Urinary bladder (tissue), 4 donors: ENCODE data around the gene HTR2A. TPM values are rescaled to one million over a fixed set of nuclear protein-coding genes. Genes with fewer than 3 reads are reported as not detected.
A peak's percentile ranks its signal among the peaks of the same experiment; 100 is the strongest.
"Not testable (repeated sequence)": the region's sequence is repeated elsewhere in the genome, so short reads cannot be mapped to it uniquely, and the experiment has no call there.

ENCODE experiments used
- DNase-seq: peaks from one replicate; pipeline ENCODE4 v3.0.0-alpha.2; 2015; ENCODE audit errors: extremely low spot score
- H3K27ac ChIP-seq: one replicate; pipeline ENCODE4 v1.5.1; 2013; ENCODE audit warnings: low read depth, mild to moderate bottlenecking, moderate library complexity
- H3K36me3 ChIP-seq: one replicate; pipeline ENCODE4 v1.6.1; 2013; ENCODE audit warnings: mild to moderate bottlenecking, moderate library complexity; ENCODE audit not compliant: insufficient read depth
- H3K4me1 ChIP-seq: one replicate; pipeline ENCODE4 v1.6.1; 2013; ENCODE audit warnings: mild to moderate bottlenecking, moderate library complexity; ENCODE audit not compliant: insufficient read depth
- H3K4me3 ChIP-seq: one replicate; pipeline ENCODE4 v1.5.1; 2013; ENCODE audit warnings: low read depth, low read length
- WGBS: extraction: QIAGEN DNeasy Blood & Tissue Kit; methylation state at CpG from one replicate; pipeline ENCODE4 v1.1.7; 2013; 5-methylcytosine and 5-hydroxymethylcytosine counted together
- polyA plus RNA-seq: library from polyadenylated mRNA; stranded (reverse); fragments of 200-250 nt; gene quantifications from one replicate; pipeline ENCODE4 v1.2.3, GENCODE V29; 2013
- total RNA-seq: library from RNA; depleted of rRNA; stranded (reverse); fragments of >200 nt; gene quantifications from one replicate; pipeline ENCODE4 v1.2.3, GENCODE V29; 2014
- donor health status: healthy with polysubstance abuse.
- donor health status: healthy.

The HTR2A gene
- total and polyA plus RNA-seq, 2 donors: 0.49 to 4.8 TPM

GRCh38 chr13:46817838-46818476 is 78.9 kb downstream of the HTR2A start:
- Histone ChIP-seq H3K36me3 (no peaks in the 10 kb centered on the region), H3K4me1 (no peaks in the 10 kb centered on the region), H3K4me3 (no peak overlapping the region), H3K27ac (no peak overlapping the region)
- 88% methylated on average over 13 of the region's 13 CpGs for WGBS
- DNase-seq: no peak

- no peaks in the 10 kb centered on the region for H3K4me1 ChIP-seq
- no peaks in the 10 kb centered on the region for H3K36me3 ChIP-seq
- no peak overlapping the region for H3K27ac ChIP-seq
- 64% methylated on average over 1 of the region's 1 CpG for WGBS
- no peak for DNase-seq
- H3K4me3 ChIP-seq: no peak overlapping the region
Observed at GRCh38 chr13:46817095-46817494, 79.8 kb downstream of the HTR2A start.

- no peaks in the 10 kb centered on the region for H3K4me1 ChIP-seq
- H3K27ac ChIP-seq: no peak overlapping the region
- 93% methylated on average over 1 of the region's 1 CpG for WGBS
- no peak overlapping the region for H3K4me3 ChIP-seq
- H3K36me3 ChIP-seq: no peaks in the 10 kb centered on the region
- no peak for DNase-seq
Observed at GRCh38 chr13:46816371-46816770, 80.5 kb downstream of the HTR2A start.

GRCh38 chr13:46812301-46812797 is 84.5 kb downstream of the HTR2A start:
- H3K36me3 ChIP-seq: no peaks in the 10 kb centered on the region
- no peak overlapping the region for H3K27ac ChIP-seq
- no peaks in the 10 kb centered on the region for H3K4me1 ChIP-seq
- no peak overlapping the region for H3K4me3 ChIP-seq
- DNase-seq: no peak

- Histone ChIP-seq H3K36me3 (no peaks in the 10 kb centered on the region), H3K4me1 (no peaks in the 10 kb centered on the region), H3K27ac (no peak overlapping the region), H3K4me3 (no peak overlapping the region)
- WGBS: 74% methylated on average over 5 of the region's 5 CpGs
- no peak for DNase-seq
Observed at GRCh38 chr13:46810440-46810839, 86.4 kb downstream of the HTR2A start.

GRCh38 chr13:46804921-46805320 is 91.9 kb downstream of the HTR2A start:
- H3K4me3 ChIP-seq, H3K36me3 ChIP-seq, H3K27ac ChIP-seq, DNase-seq, H3K4me1 ChIP-seq: not testable (repeated sequence)
- 76% methylated on average over 1 of the region's 1 CpG for WGBS

- Histone ChIP-seq H3K36me3 (no peaks in the 10 kb centered on the region), H3K4me3 (no peak overlapping the region), H3K27ac (no peak overlapping the region), H3K4me1 (no peaks in the 10 kb centered on the region)
- WGBS: 96% methylated on average over 3 of the region's 3 CpGs
- DNase-seq: no peak
Observed at GRCh38 chr13:46804391-46804815, 92.5 kb downstream of the HTR2A start.

GRCh38 chr13:46803586-46803985 is 93.3 kb downstream of the HTR2A start:
- Histone ChIP-seq H3K27ac (no peak overlapping the region), H3K4me1 (no peaks in the 10 kb centered on the region), H3K36me3 (no peaks in the 10 kb centered on the region), H3K4me3 (no peak overlapping the region)
- WGBS: 94% methylated on average over 5 of the region's 5 CpGs
- DNase-seq: no peak

GRCh38 chr13:46801858-46802257 is 95.0 kb downstream of the HTR2A start:
- 50% methylated on average over 1 of the region's 1 CpG for WGBS
- no peak for DNase-seq
- Histone ChIP-seq H3K4me1 (no peaks in the 10 kb centered on the region), H3K4me3 (no peak overlapping the region), H3K27ac (no peak overlapping the region), H3K36me3 (no peaks in the 10 kb centered on the region)

GRCh38 chr13:46799139-46799538 is 97.7 kb downstream of the HTR2A start:
- Histone ChIP-seq H3K4me3 (no peak overlapping the region), H3K4me1 (no peaks in the 10 kb centered on the region), H3K27ac (no peak overlapping the region), H3K36me3 (no peaks in the 10 kb centered on the region)
- DNase-seq: no peak
- 91% methylated on average over 4 of the region's 4 CpGs for WGBS

GRCh38 chr13:46797501-46798237 is 99.2 kb downstream of the HTR2A start:
- WGBS: 42% methylated on average over 9 of the region's 9 CpGs
- Histone ChIP-seq H3K4me1 (no peaks in the 10 kb centered on the region), H3K36me3 (no peaks in the 10 kb centered on the region), H3K27ac (peak overlapping the region; percentile 78), H3K4me3 (peak overlapping the region; percentile 71)
- no peak for DNase-seq

GRCh38 chr13:46796515-46797474 is 100.1 kb downstream of the HTR2A start, which contains the start of gene ESD:
Gene ESD (minus strand): TSS chr13:46797161. CDS start chr13:46791413, 5,748 bp downstream.
- no peaks in the 10 kb centered on the region for H3K4me1 ChIP-seq
- no peaks in the 10 kb centered on the region for H3K36me3 ChIP-seq
- WGBS: under 1% methylated on average over 77 of the region's 77 CpGs
- DNase-seq: peak; percentile 90
- peak within 1 kb of the TSS; percentile 71 for H3K4me3 ChIP-seq
- peak within 1 kb of the TSS; percentile 84 for H3K27ac ChIP-seq

- no peaks in the 10 kb centered on the region for H3K36me3 ChIP-seq
- peak overlapping the region; percentile 71 for H3K4me3 ChIP-seq
- WGBS: 64% methylated on average over 5 of the region's 5 CpGs
- DNase-seq: no peak
- peak overlapping the region; percentile 11 for H3K27ac ChIP-seq
- H3K4me1 ChIP-seq: no peaks in the 10 kb centered on the region
Observed at GRCh38 chr13:46796129-46796514, 100.7 kb downstream of the HTR2A start.
